Stimulated activated CD8-positive, alpha-beta memory T cell treated with anti-CD3 and anti-CD28 coated beads, Interleukin-4, amount 100 ng/mL, for 24 hours (primary cell): Measurements from ENCODE around the gene LRCH4.

Experiments used
- DNase-seq: peaks from one replicate; pipeline ENCODE4 v3.0.0-alpha.2; 2020; ENCODE audit warnings: low read depth

Gene LRCH4

GRCh38 chr7:100582041-100582579 is 3.8 kb downstream of the LRCH4 start:
- no peak for DNase-seq

DNA sequence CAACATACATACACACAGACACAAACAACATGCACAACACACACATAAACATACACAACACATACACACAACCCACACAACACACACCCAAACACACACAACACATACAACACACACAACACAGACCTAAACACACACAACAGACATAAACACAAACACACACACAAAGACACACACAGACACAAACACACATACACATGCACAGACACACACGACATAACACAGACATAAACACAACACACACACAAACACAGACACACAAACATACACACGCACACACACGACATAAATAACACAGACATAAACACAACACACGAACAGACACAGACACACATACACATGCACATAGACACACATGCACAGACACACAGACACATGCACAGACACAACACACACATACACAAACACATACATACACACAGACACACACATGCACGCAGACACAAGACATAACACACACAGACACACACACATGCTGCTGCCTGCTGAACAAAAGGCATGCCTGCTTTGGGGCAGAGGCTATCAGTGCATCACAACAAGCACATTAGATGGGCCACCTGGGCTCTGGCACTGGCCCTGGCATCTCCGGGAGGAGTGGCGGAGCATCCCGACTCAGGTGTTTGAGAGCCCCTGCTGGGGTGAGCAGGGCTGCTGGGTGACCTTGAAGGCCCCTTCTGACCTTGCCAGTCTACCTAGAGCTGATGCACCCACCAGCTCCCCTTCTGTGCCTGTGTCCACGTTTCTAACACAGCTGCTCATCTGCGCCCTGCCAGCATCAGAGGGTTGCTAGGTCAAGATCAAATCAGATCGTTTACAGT is 5.3 kb downstream of the LRCH4 start:
- DNase-seq, result no peak

- DNase-seq, result no peak
Observed at GRCh38 chr7:100578246-100579183, 7.4 kb downstream of the LRCH4 start.

DNA sequence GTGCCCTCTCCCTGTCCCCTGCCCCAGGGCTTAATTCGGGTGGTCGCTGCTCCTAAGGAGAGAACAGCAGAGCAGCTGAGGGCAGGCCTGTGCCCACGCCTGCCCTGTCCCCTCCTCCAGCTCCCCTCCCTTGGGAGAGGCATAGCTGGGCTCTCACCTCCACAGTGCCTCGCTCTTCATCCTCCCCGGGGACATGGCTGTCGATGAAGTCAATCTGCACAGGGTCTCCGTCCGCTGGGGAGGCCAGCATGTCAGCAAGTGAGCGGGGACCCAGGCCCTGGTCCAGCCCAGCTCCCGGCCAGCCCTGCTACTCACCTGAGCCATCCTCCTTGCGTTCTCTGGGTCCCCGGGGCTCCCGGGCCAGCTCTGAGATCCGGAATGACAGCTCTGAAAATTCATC is 8.4 kb downstream of the LRCH4 start:
- DNase-seq, result no peak

DNA sequence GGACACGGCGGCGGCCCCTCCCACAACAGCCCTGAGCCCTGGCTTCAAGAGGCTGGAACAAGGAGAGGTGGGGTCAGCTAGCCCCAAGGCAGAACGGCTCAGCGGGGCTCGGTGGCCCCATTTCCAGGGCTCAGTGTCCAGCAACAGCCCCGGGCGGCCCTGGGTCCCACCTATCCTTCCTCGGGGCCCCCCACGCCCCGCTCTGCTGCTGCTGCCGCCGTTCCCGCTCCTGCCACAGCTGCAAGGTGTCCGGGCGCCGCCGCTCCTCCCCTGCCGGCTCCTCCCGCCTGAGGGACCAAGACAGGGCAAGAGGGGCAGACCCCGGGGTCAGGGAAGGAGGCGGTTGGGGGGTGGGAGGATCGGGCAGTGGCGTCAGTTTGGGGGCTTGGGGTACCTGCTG is 8.8 kb downstream of the LRCH4 start:
- no peak for DNase-seq

- DNase-seq, result no peak
Observed at GRCh38 chr7:100576384-100576993, 9.4 kb downstream of the LRCH4 start.

DNA sequence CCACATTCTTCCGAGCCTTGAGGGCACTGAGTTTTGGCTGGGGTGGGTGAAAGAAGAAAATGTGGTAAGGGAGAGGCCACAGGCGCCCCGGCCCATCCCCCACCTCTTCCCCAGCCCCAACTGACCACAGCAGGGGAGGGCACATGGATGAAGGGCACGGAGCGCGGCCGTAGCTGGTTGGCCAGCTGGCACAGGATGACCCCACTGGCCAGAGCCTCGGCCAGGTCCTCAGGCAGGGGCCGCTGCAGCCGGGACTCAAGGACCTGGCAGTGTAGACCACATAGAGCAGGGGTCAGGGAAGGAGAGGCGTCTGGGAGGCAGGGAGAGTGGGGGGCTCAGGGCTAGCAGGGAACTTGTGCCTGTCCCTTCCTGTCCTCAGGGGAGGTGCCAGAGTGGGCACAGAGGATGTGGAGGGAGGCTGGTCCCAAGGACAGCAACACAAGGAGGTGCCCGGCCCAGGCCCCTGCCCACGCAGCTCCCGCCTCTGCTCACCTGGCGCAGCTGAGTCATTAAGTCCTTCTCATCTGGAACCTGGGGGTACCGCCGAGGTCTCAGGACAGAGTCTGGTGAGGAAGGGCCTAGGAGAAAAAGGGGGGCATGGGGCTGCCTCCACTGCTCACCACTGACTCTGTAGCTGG is 10.1 kb downstream of the LRCH4 start:
- DNase-seq, result no peak

- no peak for DNase-seq
Observed at GRCh38 chr7:100575206-100575631, 10.7 kb downstream of the LRCH4 start.

- no peak for DNase-seq
Observed at GRCh38 chr7:100574362-100575205, 11.3 kb downstream of the LRCH4 start.

- DNase-seq, result no peak
Observed at GRCh38 chr7:100573691-100574361, 12.1 kb downstream of the LRCH4 start, which contains the start of gene SAP25. TSS of gene SAP25 (minus strand) at chr7:100573900. CDS start at chr7:100573742, 158 bp downstream.

GRCh38 chr7:100572949-100573675 is 12.8 kb downstream of the LRCH4 start:
- no peak for DNase-seq

GRCh38 chr7:100572281-100572948 is 13.5 kb downstream of the LRCH4 start:
- DNase-seq, result no peak

GRCh38 chr7:100571829-100572116 is 14.2 kb downstream of the LRCH4 start:
- no peak for DNase-seq

GRCh38 chr7:100570954-100571828 is 14.7 kb downstream of the LRCH4 start:
- no peak for DNase-seq

DNA sequence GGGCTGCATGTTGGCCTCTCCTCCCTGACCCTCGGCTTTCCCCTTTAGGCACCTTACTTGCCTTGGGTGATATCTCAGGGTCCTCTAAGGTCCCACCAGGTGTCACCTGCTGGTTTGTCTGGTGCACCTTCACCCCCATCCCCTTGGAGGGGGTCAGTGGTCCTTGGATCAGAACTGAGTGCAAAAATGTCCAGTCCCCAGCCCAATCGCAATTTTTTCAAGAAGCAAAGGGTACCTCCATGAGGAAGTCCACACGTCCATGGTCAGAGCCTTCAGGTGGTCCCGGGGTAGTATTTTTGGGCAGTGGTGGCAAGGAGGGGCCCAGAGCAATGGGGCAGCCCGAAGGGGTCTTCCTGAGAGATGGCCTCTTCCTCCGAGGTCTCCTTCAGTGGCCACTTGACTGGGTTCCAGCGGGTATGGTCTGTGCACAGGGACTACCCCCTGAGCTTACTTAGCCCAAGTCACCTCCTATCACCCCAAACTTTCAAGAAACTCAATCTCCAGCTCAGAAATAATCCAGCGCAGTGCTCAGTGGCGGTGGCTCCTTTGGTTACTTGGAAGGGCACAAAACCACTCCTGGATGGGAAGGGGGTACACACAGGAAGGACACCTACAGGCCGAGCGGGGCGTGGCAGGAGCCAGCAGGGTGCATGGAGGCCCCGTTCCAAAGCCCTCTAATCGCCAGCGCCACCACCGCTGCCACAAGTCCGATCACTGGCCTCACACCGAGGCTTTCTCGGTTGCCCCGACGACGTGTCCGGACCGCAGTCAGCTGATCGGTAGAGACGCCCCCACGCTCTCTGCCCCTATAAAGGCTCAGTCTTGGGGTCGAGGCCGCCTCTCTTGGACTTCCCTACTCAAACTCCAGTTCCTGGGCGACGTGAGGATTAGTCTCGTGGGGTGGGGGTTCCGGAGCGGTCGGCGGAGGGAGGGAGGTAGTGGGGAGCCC is 16.8 kb downstream of the LRCH4 start:
- DNase-seq, result peak; percentile 36

GRCh38 chr7:100568176-100568895 is 17.6 kb downstream of the LRCH4 start:
- DNase-seq, result no peak
